ENCODE results near the gene USP7. TPM values are rescaled to one million over a fixed set of nuclear protein-coding genes. Genes with fewer than 3 reads are reported as not detected.

Gene USP7
- total and polyA plus RNA-seq, 10 of the 15 experiments (the other 5 are each of a cell fraction or from before 2014, with no cell fraction given), result 16.2 to 133 (median 60.5) TPM

DNA sequence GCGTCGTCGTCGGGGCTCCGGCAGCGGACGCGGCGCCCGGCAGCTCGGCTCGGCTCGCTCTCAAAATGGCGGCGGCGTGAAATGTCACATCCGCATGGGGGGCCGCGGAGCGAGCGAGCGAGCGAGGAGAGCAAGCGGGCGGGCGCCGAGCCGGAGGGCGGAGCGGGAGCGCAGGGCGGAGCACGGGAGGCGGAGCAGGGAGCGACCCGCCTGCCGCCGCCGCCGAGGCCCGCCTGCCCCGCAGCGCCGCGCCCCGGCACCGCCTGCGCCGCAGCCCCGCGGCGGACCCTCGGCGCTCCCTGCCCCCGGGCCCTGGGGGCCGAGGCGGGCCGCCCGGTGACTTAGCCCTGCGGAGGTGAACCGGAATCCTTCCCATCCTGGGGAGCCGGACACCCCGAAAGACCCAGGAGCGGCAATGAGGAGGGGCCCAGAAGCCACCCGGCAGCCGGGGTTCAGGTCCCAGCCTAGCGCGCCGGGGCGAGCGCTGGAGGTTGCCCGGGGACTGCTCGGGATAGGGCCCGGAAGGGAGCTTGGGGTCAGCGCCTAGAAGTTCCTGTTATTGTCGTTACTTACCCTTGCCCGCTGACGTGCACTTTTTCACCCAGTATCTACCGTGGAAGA lies at the start of gene USP7 (continued):
- TF ChIP-seq, protein P1, sequence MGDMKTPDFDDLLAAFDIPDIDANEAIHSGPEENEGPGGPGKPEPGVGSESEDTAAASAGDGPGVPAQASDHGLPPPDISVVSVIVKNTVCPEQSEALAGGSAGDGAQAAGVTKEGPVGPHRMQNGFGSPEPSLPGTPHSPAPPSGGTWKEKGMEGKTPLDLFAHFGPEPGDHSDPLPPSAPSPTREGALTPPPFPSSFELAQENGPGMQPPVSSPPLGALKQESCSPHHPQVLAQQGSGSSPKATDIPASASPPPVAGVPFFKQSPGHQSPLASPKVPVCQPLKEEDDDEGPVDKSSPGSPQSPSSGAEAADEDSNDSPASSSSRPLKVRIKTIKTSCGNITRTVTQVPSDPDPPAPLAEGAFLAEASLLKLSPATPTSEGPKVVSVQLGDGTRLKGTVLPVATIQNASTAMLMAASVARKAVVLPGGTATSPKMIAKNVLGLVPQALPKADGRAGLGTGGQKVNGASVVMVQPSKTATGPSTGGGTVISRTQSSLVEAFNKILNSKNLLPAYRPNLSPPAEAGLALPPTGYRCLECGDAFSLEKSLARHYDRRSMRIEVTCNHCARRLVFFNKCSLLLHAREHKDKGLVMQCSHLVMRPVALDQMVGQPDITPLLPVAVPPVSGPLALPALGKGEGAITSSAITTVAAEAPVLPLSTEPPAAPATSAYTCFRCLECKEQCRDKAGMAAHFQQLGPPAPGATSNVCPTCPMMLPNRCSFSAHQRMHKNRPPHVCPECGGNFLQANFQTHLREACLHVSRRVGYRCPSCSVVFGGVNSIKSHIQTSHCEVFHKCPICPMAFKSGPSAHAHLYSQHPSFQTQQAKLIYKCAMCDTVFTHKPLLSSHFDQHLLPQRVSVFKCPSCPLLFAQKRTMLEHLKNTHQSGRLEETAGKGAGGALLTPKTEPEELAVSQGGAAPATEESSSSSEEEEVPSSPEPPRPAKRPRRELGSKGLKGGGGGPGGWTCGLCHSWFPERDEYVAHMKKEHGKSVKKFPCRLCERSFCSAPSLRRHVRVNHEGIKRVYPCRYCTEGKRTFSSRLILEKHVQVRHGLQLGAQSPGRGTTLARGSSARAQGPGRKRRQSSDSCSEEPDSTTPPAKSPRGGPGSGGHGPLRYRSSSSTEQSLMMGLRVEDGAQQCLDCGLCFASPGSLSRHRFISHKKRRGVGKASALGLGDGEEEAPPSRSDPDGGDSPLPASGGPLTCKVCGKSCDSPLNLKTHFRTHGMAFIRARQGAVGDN (IDR thresholded peaks at IDR 0.05), result 0 out of 2 replicates have a peak, but pooled peaks have one; percentile 60
- TF ChIP-seq CHD1 (IDR thresholded peaks at IDR 0.05; ENCODE audit: low read depth, low read length), result no peak
- no peak for TF ChIP-seq POU2F2 (IDR thresholded peaks at IDR 0.05; ENCODE audit: borderline replicate concordance, low read depth, low read length)
- 0 out of 2 replicates have a peak, but pooled peaks have one; percentile 12 for TF ChIP-seq ESRRA (IDR thresholded peaks at IDR 0.05; ENCODE audit: low read length)
- TF ChIP-seq, protein P2, sequence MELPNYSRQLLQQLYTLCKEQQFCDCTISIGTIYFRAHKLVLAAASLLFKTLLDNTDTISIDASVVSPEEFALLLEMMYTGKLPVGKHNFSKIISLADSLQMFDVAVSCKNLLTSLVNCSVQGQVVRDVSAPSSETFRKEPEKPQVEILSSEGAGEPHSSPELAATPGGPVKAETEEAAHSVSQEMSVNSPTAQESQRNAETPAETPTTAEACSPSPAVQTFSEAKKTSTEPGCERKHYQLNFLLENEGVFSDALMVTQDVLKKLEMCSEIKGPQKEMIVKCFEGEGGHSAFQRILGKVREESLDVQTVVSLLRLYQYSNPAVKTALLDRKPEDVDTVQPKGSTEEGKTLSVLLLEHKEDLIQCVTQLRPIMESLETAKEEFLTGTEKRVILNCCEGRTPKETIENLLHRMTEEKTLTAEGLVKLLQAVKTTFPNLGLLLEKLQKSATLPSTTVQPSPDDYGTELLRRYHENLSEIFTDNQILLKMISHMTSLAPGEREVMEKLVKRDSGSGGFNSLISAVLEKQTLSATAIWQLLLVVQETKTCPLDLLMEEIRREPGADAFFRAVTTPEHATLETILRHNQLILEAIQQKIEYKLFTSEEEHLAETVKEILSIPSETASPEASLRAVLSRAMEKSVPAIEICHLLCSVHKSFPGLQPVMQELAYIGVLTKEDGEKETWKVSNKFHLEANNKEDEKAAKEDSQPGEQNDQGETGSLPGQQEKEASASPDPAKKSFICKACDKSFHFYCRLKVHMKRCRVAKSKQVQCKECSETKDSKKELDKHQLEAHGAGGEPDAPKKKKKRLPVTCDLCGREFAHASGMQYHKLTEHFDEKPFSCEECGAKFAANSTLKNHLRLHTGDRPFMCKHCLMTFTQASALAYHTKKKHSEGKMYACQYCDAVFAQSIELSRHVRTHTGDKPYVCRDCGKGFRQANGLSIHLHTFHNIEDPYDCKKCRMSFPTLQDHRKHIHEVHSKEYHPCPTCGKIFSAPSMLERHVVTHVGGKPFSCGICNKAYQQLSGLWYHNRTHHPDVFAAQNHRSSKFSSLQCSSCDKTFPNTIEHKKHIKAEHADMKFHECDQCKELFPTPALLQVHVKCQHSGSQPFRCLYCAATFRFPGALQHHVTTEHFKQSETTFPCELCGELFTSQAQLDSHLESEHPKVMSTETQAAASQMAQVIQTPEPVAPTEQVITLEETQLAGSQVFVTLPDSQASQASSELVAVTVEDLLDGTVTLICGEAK (IDR thresholded peaks at IDR 0.05; ENCODE audit: borderline replicate concordance), result no peak
- no peak for TF ChIP-seq NFYA (IDR thresholded peaks at IDR 0.05; ENCODE audit: borderline replicate concordance, low read depth, low read length)
- TF ChIP-seq SMARCA5 (IDR thresholded peaks at IDR 0.05), result no peak; the same call in none of the 2 replicates
- TF ChIP-seq, protein P3, sequence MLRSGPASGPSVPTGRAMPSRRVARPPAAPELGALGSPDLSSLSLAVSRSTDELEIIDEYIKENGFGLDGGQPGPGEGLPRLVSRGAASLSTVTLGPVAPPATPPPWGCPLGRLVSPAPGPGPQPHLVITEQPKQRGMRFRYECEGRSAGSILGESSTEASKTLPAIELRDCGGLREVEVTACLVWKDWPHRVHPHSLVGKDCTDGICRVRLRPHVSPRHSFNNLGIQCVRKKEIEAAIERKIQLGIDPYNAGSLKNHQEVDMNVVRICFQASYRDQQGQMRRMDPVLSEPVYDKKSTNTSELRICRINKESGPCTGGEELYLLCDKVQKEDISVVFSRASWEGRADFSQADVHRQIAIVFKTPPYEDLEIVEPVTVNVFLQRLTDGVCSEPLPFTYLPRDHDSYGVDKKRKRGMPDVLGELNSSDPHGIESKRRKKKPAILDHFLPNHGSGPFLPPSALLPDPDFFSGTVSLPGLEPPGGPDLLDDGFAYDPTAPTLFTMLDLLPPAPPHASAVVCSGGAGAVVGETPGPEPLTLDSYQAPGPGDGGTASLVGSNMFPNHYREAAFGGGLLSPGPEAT (IDR thresholded peaks at IDR 0.05; ENCODE audit: low read depth), result no peak
- TF ChIP-seq, protein P4, sequence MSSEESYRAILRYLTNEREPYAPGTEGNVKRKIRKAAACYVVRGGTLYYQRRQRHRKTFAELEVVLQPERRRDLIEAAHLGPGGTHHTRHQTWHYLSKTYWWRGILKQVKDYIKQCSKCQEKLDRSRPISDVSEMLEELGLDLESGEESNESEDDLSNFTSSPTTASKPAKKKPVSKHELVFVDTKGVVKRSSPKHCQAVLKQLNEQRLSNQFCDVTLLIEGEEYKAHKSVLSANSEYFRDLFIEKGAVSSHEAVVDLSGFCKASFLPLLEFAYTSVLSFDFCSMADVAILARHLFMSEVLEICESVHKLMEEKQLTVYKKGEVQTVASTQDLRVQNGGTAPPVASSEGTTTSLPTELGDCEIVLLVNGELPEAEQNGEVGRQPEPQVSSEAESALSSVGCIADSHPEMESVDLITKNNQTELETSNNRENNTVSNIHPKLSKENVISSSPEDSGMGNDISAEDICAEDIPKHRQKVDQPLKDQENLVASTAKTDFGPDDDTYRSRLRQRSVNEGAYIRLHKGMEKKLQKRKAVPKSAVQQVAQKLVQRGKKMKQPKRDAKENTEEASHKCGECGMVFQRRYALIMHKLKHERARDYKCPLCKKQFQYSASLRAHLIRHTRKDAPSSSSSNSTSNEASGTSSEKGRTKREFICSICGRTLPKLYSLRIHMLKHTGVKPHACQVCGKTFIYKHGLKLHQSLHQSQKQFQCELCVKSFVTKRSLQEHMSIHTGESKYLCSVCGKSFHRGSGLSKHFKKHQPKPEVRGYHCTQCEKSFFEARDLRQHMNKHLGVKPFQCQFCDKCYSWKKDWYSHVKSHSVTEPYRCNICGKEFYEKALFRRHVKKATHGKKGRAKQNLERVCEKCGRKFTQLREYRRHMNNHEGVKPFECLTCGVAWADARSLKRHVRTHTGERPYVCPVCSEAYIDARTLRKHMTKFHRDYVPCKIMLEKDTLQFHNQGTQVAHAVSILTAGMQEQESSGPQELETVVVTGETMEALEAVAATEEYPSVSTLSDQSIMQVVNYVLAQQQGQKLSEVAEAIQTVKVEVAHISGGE (CRISPR knock-in tag; IDR thresholded peaks at IDR 0.05), result no peak
- TF ChIP-seq, protein P5, sequence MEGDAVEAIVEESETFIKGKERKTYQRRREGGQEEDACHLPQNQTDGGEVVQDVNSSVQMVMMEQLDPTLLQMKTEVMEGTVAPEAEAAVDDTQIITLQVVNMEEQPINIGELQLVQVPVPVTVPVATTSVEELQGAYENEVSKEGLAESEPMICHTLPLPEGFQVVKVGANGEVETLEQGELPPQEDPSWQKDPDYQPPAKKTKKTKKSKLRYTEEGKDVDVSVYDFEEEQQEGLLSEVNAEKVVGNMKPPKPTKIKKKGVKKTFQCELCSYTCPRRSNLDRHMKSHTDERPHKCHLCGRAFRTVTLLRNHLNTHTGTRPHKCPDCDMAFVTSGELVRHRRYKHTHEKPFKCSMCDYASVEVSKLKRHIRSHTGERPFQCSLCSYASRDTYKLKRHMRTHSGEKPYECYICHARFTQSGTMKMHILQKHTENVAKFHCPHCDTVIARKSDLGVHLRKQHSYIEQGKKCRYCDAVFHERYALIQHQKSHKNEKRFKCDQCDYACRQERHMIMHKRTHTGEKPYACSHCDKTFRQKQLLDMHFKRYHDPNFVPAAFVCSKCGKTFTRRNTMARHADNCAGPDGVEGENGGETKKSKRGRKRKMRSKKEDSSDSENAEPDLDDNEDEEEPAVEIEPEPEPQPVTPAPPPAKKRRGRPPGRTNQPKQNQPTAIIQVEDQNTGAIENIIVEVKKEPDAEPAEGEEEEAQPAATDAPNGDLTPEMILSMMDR (IDR thresholded peaks at IDR 0.05 in 2 of 3, conservative IDR thresholded peaks at IDR 0.05 in 1 of 3; ENCODE audit: control insufficient read depth in 2 of 3, extremely low read depth in 1 of 3, insufficient read depth in 1 of 3, low read depth in 3 of 3, low read length in 3 of 3), result peak in 1 of 3 experiments; percentile 13; a peak in 1 of 6 replicates
- 0 out of 2 replicates have a peak, but pooled peaks have one; percentile 38 for TF ChIP-seq DPF2 (IDR thresholded peaks at IDR 0.05)

All from GM12878 (cell line).